G401.6 (cell line): ENCODE results near the gene MVK.

ENCODE experiments used
- FAIRE-seq: peaks from 2 replicates; lab custom pipeline; 2012; peaks lifted over from hg19 to GRCh38; lab: Jason Lieb, UNC

MVK gene

GRCh38 chr12:109609342-109609741, 35.7 kb downstream of the MVK start:
- FAIRE-seq = no peak

- no peak for FAIRE-seq
Observed at GRCh38 chr12:109610523-109610922, 36.9 kb downstream of the MVK start.

- FAIRE-seq = no peak
Observed at GRCh38 chr12:109611223-109611622, 37.6 kb downstream of the MVK start.

- FAIRE-seq = no peak
Observed at GRCh38 chr12:109612003-109612402, 38.4 kb downstream of the MVK start.

GRCh38 chr12:109612975-109613502, 39.4 kb downstream of the MVK start:
- FAIRE-seq = no peak

- no peak for FAIRE-seq
Observed at GRCh38 chr12:109613649-109614455, 40.3 kb downstream of the MVK start.

GRCh38 chr12:109615556-109616229, 42.1 kb downstream of the MVK start:
- no peak for FAIRE-seq

GRCh38 chr12:109617491-109617890, 43.9 kb downstream of the MVK start:
- no peak for FAIRE-seq

GRCh38 chr12:109618082-109618481, 44.5 kb downstream of the MVK start:
- FAIRE-seq = no peak

- no peak for FAIRE-seq
Observed at GRCh38 chr12:109619002-109619604, 45.5 kb downstream of the MVK start.

GRCh38 chr12:109621211-109621694, 47.7 kb downstream of the MVK start:
- FAIRE-seq = no peak

- FAIRE-seq = no peak
Observed at GRCh38 chr12:109621901-109622364, 48.3 kb downstream of the MVK start.

GRCh38 chr12:109624467-109624866, 50.9 kb downstream of the MVK start:
- FAIRE-seq = no peak

GRCh38 chr12:109625131-109625559, 51.6 kb downstream of the MVK start:
- no peak for FAIRE-seq

GRCh38 chr12:109625749-109626377, 52.3 kb downstream of the MVK start:
- FAIRE-seq = no peak

GRCh38 chr12:109626378-109627115, 53.0 kb downstream of the MVK start:
- no peak for FAIRE-seq

- FAIRE-seq = no peak
Observed at GRCh38 chr12:109627633-109628032, 54.0 kb downstream of the MVK start.

- FAIRE-seq = no peak
Observed at GRCh38 chr12:109630107-109630506, 56.5 kb downstream of the MVK start.

- no peak for FAIRE-seq
Observed at GRCh38 chr12:109630815-109631214, 57.2 kb downstream of the MVK start.

GRCh38 chr12:109631302-109631701, 57.7 kb downstream of the MVK start:
- FAIRE-seq = no peak

- no peak for FAIRE-seq
Observed at GRCh38 chr12:109631751-109632150, 58.2 kb downstream of the MVK start.

- no peak for FAIRE-seq
Observed at GRCh38 chr12:109632342-109632741, 58.7 kb downstream of the MVK start.
